Naive thymus-derived CD8-positive, alpha-beta T cell (primary cell): ENCODE data around the gene MCM9. TPM values are rescaled to one million over a fixed set of nuclear protein-coding genes. Genes with fewer than 3 reads are reported as not detected.
A peak's percentile ranks its signal among the peaks of the same experiment; 100 is the strongest.

ENCODE experiments used
- ATAC-seq, 2 donors: fragments of 150-1000 bp; cut with Tn5 transposase in 1 of 2; sonication (Bioruptor Pico), chemical (Tn5 transposase) in 1 of 2; 1 replicate in 1 of 2; 2 replicates in 1 of 2; pipeline ENCODE4 v1.10.0; 2021; ENCODE audit warnings: mild to moderate bottlenecking in 2 of 2, moderate library complexity in 2 of 2
- POLR2A ChIA-PET: fragments of 350-600 bp; sonication (Branson Sonifier 250); formaldehyde crosslinking; loops from one replicate; lab custom pipeline; 2021; ENCODE audit warnings: antibody characterized with exemption; lab: Charles Lee
- DNase-seq, 10 donors: peaks; one replicate each; pipeline versions ENCODE4 v3.0.0 to v3.0.0-alpha.2; 2020 to 2022
- H3K27ac Mint-ChIP-seq, 10 donors: one replicate each; pipeline ENCODE4 v1.8.0; 2020 to 2022; ENCODE audit warnings: mild to moderate bottlenecking in 10 of 10, mixed read lengths in 10 of 10, moderate library complexity in 4 of 10, inconsistent platforms in 1 of 10
- H3K27me3 Mint-ChIP-seq, 5 donors: one replicate each; pipeline ENCODE4 v1.8.0; 2021 to 2022; ENCODE audit warnings: mixed read lengths in 5 of 5
- H3K36me3 Mint-ChIP-seq, 3 donors: one replicate each; pipeline ENCODE4 v1.8.0; 2020 to 2022; ENCODE audit warnings: mixed read lengths in 3 of 3, mild to moderate bottlenecking in 2 of 3, inconsistent platforms in 1 of 3
- H3K4me1 Mint-ChIP-seq, 4 donors: one replicate each; pipeline ENCODE4 v1.8.0; 2021 to 2022; ENCODE audit warnings: mixed read lengths in 4 of 4
- H3K4me3 Mint-ChIP-seq, 10 donors: one replicate each; pipeline ENCODE4 v1.8.0; 2020 to 2022; ENCODE audit warnings: mild to moderate bottlenecking in 10 of 10, mixed read lengths in 10 of 10, moderate library complexity in 6 of 10, inconsistent platforms in 1 of 10
- H3K9me3 Mint-ChIP-seq, 9 donors: one replicate each; pipeline ENCODE4 v1.8.0; 2020 to 2022; ENCODE audit warnings: mixed read lengths in 9 of 9, mild to moderate bottlenecking in 3 of 9, inconsistent platforms in 1 of 9, moderate library complexity in 1 of 9
- polyA plus RNA-seq, 3 donors: library from polyadenylated mRNA; unstranded; fragments of 300-500 nt; fragmentation: Illumina TruSeq; gene quantifications; one replicate each; pipeline ENCODE4 v1.2.3, GENCODE V29; 2021
- total RNA-seq, 8 experiments: library from RNA in 2 of 8; stranded (reverse) in 2 of 8; gene quantifications; one replicate each; pipeline ENCODE4 v1.2.3 and lab custom pipeline; 2021 to 2026

The MCM9 gene
- total and polyA plus RNA-seq, 5 experiments from 2014 or later = 9.3 to 34.2 (median 12.2) TPM

DNA sequence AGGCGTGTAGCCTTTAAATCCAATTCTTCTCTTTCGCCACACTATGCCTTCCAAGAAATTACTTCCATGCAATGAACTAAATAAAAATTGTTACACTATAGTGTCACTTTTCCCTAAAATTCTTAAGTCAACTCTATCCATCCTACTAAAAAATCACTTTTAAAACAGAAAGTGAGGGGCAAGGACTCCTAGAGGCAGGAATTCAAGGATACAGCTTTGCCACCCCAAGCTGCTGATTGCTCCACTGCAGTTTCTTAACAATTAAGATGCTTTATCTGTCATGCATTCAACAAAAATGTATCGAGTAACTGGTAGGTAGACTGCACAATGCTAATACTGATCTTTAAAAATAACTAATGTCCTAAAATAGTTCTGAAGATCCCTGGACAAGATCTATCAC is 4.3 kb downstream of the MCM9 start:
- POLR2A ChIA-PET = no interaction called here
- Mint-ChIP-seq H3K27ac (no peak overlapping the region), H3K36me3 (peaks cover 4 to 64% (median 25%) of the 10 kb centered on the region in 3 donors), H3K9me3 (no peaks in the 10 kb centered on the region), H3K4me1 (peaks cover 10 to 42% (median 31%) of the 10 kb centered on the region in 4 donors), H3K4me3 (no peak overlapping the region), H3K27me3 (no peaks in the 10 kb centered on the region)
- DNase-seq (no peak), ATAC-seq (no peak)

DNA sequence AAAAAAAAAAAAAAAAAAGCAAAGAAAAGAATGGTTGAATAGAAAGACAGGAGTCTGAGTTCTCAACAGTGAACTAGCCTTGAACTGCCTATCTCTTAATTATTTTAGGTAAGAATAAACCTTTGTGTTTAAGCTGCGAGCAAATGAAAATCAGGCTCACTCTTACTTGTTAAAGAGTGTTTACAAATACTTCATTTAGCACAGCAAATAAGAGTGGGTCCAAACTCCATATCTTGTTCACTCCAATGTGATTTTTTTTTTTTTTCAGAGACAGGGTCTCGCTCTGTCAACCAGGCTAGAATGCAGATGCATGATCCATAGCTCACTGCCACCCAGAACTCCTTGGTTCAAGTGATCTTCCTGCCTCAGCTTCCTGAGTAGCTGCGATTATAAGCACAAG is 11.9 kb downstream of the MCM9 start:
- POLR2A ChIA-PET = no interaction called here
- Mint-ChIP-seq H3K27ac (no peak overlapping the region), H3K27me3 (no peaks in the 10 kb centered on the region), H3K4me1 (peaks cover 4 to 10% (median 5%) of the 10 kb centered on the region in 4 donors), H3K9me3 (no peaks in the 10 kb centered on the region), H3K36me3 (peaks cover 8 to 91% (median 33%) of the 10 kb centered on the region in 3 donors), H3K4me3 (no peak overlapping the region)
- ATAC-seq = no peak
- no peak for DNase-seq

- peaks cover 0 to 4% (median 4%) of the 10 kb centered on the region in 4 donors for H3K4me1 Mint-ChIP-seq
- peak overlapping the region in 1 of 10 donors; percentile 52 for H3K27ac Mint-ChIP-seq
- POLR2A ChIA-PET = interaction anchor here (0.8 kb wide), 1 partner anchor 286 kb away, joined by 3 read pairs; no protein-coding TSS in a partner anchor
- no peaks in the 10 kb centered on the region for H3K9me3 Mint-ChIP-seq
- no peaks in the 10 kb centered on the region for H3K27me3 Mint-ChIP-seq
- peaks cover 3 to 91% (median 27%) of the 10 kb centered on the region in 3 donors for H3K36me3 Mint-ChIP-seq
- DNase-seq = no peak
- H3K4me3 Mint-ChIP-seq = no peak overlapping the region
- ATAC-seq = no peak
Observed at GRCh38 chr6:118921084-118921483, 13.9 kb downstream of the MCM9 start.

DNA sequence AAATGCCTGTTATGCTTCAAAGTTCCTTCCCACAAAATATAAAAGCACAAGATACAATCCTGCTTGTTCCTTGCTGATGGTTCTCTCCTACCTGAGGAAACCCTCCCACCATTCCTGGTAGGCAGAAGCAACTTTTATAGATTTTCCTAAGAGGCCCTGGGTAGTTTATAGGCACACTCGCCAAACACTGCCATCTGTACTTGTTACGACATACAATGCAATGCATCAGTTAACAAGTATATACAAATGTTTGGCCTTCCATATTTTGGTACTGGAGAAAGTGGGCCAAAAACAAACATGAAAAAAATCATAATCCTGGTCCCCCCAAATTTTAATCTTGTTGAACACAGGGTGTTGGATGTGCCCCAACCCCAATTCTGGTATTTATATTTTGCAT is 16.6 kb downstream of the MCM9 start:
- DNase-seq = no peak
- Mint-ChIP-seq H3K27me3 (no peaks in the 10 kb centered on the region), H3K27ac (peak overlapping the region in 3 of 10 donors; percentile 16 to 40 (median 37)), H3K4me3 (no peak overlapping the region), H3K36me3 (peaks cover 0 to 88% (median 31%) of the 10 kb centered on the region in 3 donors), H3K4me1 (peaks cover 0 to 5% (median 2%) of the 10 kb centered on the region in 4 donors), H3K9me3 (no peaks in the 10 kb centered on the region)
- no peak for ATAC-seq
- POLR2A ChIA-PET = interaction anchor here (0.9 kb wide), 1 partner anchor 24 kb away, joined by 4 read pairs; the partner anchor contains the start of gene ASF1A

DNA sequence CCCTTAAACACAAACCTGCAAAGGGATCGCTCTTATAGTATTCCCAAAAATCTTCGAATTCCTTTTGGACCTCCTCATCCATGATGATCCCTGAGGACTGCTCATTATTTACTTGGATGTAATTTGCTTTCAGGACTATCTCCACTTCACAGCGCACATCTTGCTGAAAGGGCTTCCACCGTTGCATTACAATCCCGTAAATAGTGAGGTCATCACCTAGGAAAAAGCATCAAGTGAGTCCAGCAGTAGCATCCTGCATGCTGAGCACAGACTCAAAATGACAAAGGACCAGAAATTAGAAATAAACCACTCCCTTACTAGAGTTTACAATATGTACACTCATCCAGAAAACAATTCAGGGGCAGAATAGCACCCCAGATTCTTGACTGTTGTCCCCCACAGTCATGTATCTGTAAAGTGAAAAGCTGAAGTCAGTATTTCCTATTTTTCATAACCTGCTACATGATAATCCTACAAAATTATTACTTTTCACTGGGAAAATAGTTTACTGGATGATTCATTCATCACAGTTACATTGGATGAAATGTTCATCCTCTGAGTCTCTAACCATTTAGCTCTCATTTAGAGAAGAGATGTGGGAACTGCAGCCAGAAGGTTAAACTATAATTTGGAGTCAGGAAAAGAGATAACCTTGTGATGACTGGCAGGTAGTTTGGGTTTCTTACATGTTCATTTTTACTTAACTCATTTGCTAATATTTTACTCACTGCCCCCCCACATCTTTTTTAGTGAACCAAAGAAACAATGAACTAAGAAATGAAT is 17.2 kb downstream of the MCM9 start:
- peaks cover 0 to 5% (median 3%) of the 10 kb centered on the region in 4 donors for H3K4me1 Mint-ChIP-seq
- no peak overlapping the region for H3K4me3 Mint-ChIP-seq
- POLR2A ChIA-PET = interaction anchor here (0.7 to 0.9 kb wide), 2 partner anchors 17 to 24 kb away, joined by 4 read pairs; partner anchors contain the start of genes ASF1A and MCM9
- H3K27me3 Mint-ChIP-seq = no peaks in the 10 kb centered on the region
- ATAC-seq = no peak
- no peak for DNase-seq
- no peaks in the 10 kb centered on the region for H3K9me3 Mint-ChIP-seq
- H3K36me3 Mint-ChIP-seq = peaks cover 0 to 89% (median 31%) of the 10 kb centered on the region in 3 donors
- peak overlapping the region in 4 of 10 donors; percentile 16 to 40 (median 32) for H3K27ac Mint-ChIP-seq

GRCh38 chr6:118914598-118914997 is 20.4 kb downstream of the MCM9 start:
- H3K36me3 Mint-ChIP-seq = peaks cover 5 to 80% (median 22%) of the 10 kb centered on the region in 3 donors
- no peaks in the 10 kb centered on the region for H3K27me3 Mint-ChIP-seq
- peak overlapping the region in 7 of 10 donors; percentile 6 to 50 (median 27) for H3K27ac Mint-ChIP-seq
- DNase-seq (no peak), ATAC-seq (no peak)
- H3K9me3 Mint-ChIP-seq = no peaks in the 10 kb centered on the region
- POLR2A ChIA-PET = no interaction called here
- H3K4me3 Mint-ChIP-seq = no peak overlapping the region
- peaks cover 0 to 5% (median 3%) of the 10 kb centered on the region in 4 donors for H3K4me1 Mint-ChIP-seq

DNA sequence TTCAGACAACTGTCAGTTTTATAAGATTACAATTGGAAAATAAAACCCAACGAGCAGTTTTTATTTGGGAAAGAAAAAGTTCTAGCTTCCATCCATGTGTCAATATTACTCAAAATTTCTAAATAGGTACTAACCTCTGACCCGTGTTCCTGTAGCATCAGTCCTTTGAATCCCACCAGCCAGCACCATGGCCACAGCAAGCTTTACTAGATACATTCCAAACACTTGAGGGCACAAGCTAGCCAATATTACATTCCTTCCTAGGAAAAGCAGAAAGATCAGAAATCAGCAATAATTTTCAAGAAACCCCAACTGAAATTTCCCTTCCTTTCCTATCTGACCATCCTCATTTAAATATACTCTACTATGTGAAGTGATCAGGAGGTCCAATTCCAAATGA is 21.8 kb downstream of the MCM9 start:
- POLR2A ChIA-PET = no interaction called here
- ATAC-seq (no peak), DNase-seq (no peak)
- H3K4me3 Mint-ChIP-seq = no peak overlapping the region
- no peaks in the 10 kb centered on the region for H3K27me3 Mint-ChIP-seq
- peak overlapping the region in 7 of 10 donors; percentile 16 to 78 (median 42) for H3K27ac Mint-ChIP-seq
- peaks cover 5 to 76% (median 22%) of the 10 kb centered on the region in 3 donors for H3K36me3 Mint-ChIP-seq
- no peaks in the 10 kb centered on the region for H3K9me3 Mint-ChIP-seq
- H3K4me1 Mint-ChIP-seq = peaks cover 0 to 5% (median 3%) of the 10 kb centered on the region in 4 donors

DNA sequence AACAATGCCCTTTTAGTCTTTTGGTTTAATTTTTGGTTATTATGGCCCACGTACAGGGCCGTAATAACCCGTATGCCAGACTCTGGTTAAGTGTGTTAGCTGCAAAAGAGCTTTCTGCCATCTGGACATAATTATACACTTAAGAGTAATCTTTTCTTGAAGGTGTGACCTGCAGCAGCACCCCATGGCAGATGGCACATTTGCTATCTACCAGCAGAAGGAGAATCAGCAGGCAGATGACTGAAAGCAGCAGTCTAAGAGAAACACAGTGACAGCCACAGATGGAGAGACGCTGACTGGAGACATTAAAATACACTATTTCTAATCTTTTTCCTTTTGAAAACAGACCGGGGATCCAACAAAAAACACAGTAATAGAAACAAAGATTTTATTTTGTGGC is 22.3 kb downstream of the MCM9 start:
- DNase-seq (no peak), ATAC-seq (no peak)
- Mint-ChIP-seq H3K4me1 (peaks cover 0 to 5% (median 3%) of the 10 kb centered on the region in 4 donors), H3K4me3 (no peak overlapping the region), H3K27ac (peak overlapping the region in 7 of 10 donors; percentile 5 to 77 (median 43)), H3K36me3 (peaks cover 5 to 76% (median 25%) of the 10 kb centered on the region in 3 donors), H3K9me3 (no peaks in the 10 kb centered on the region), H3K27me3 (no peaks in the 10 kb centered on the region)
- POLR2A ChIA-PET = no interaction called here

- POLR2A ChIA-PET = interaction anchor here (2.1 kb wide), 1 partner anchor 9 kb away, joined by 5 read pairs; no protein-coding TSS in a partner anchor
- no peak for DNase-seq
- Mint-ChIP-seq H3K27ac (no peak overlapping the region), H3K4me3 (no peak overlapping the region), H3K27me3 (no peaks in the 10 kb centered on the region), H3K4me1 (peaks cover 6 to 32% (median 19%) of the 10 kb centered on the region in 4 donors), H3K9me3 (no peaks in the 10 kb centered on the region), H3K36me3 (peaks cover 5 to 84% (median 21%) of the 10 kb centered on the region in 3 donors)
- ATAC-seq = no peak
Observed at GRCh38 chr6:118908441-118908840, 26.5 kb downstream of the MCM9 start.

GRCh38 chr6:118905851-118906250 is 29.1 kb downstream of the MCM9 start:
- H3K9me3 Mint-ChIP-seq = no peaks in the 10 kb centered on the region
- peak overlapping the region in 9 of 10 donors; percentile 2 to 83 (median 48) for H3K27ac Mint-ChIP-seq
- H3K36me3 Mint-ChIP-seq = peaks cover 0 to 91% (median 22%) of the 10 kb centered on the region in 3 donors
- DNase-seq (no peak), ATAC-seq (no peak)
- H3K27me3 Mint-ChIP-seq = no peaks in the 10 kb centered on the region
- no peak overlapping the region for H3K4me3 Mint-ChIP-seq
- POLR2A ChIA-PET = no interaction called here
- H3K4me1 Mint-ChIP-seq = peaks cover 12 to 55% (median 44%) of the 10 kb centered on the region in 4 donors

GRCh38 chr6:118905084-118905483 is 29.9 kb downstream of the MCM9 start:
- H3K36me3 Mint-ChIP-seq = peaks cover 0 to 90% (median 22%) of the 10 kb centered on the region in 3 donors
- peak overlapping the region in 4 of 10 donors; percentile 21 to 53 (median 44) for H3K27ac Mint-ChIP-seq
- no peaks in the 10 kb centered on the region for H3K27me3 Mint-ChIP-seq
- DNase-seq (no peak), ATAC-seq (no peak)
- H3K9me3 Mint-ChIP-seq = no peaks in the 10 kb centered on the region
- POLR2A ChIA-PET = interaction anchor here (0.8 to 3.2 kb wide), 2 partner anchors 9 to 11 kb away, joined by 3 to 18 read pairs; partner anchors contain the start of gene ASF1A
- peaks cover 18 to 61% (median 52%) of the 10 kb centered on the region in 4 donors for H3K4me1 Mint-ChIP-seq
- no peak overlapping the region for H3K4me3 Mint-ChIP-seq

DNA sequence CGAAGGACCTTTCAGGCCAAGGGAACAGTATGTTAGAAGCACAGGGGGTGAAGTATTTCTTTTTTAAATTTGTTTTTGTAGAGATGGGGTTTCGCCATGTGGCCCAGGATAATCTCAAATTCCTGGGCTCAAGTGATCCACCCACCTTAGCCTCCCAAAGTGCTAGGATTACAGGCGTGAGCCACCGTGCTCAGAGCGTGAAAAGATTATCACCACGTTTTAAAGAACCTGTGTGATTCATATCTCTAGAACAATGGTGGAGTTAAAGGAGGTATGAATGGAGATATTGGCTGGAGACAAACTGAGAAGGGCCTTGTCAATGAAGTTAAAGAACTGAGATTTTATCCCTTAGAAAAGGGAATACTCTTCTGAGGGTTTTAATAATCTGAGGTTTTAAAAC is 31.3 kb downstream of the MCM9 start:
- DNase-seq (no peak), ATAC-seq (no peak)
- Mint-ChIP-seq H3K4me1 (peaks cover 29 to 73% (median 66%) of the 10 kb centered on the region in 4 donors), H3K27me3 (no peaks in the 10 kb centered on the region), H3K4me3 (no peak overlapping the region), H3K9me3 (no peaks in the 10 kb centered on the region), H3K27ac (peak overlapping the region in 9 of 10 donors; percentile 6 to 80 (median 60)), H3K36me3 (peaks cover 0 to 92% (median 26%) of the 10 kb centered on the region in 3 donors)
- POLR2A ChIA-PET = interaction anchor here (3.2 kb wide), 1 partner anchor 10 kb away, joined by 18 read pairs; the partner anchor contains the start of gene ASF1A
